Ectodermal cell (in vitro differentiated cells): ENCODE data around the gene GOLGA5.
"Not testable (repeated sequence)": the region's sequence is repeated elsewhere in the genome, so short reads cannot be mapped to it uniquely, and the experiment has no call there.

ENCODE experiments used
- H3K27ac ChIP-seq: 2 replicates; pipeline ENCODE4 v1.7.0; 2013; ENCODE audit warnings: mild to moderate bottlenecking, low read depth, low read length; ENCODE audit not compliant: insufficient read depth, poor library complexity, severe bottlenecking
- H3K27me3 ChIP-seq: 2 replicates; pipeline ENCODE4 v1.7.0; 2013; ENCODE audit warnings: mild to moderate bottlenecking, low read length; ENCODE audit not compliant: insufficient read depth, control insufficient read depth, poor library complexity, severe bottlenecking
- H3K36me3 ChIP-seq: one replicate; pipeline ENCODE4 v1.7.0; 2013; ENCODE audit warnings: low read length; ENCODE audit not compliant: control insufficient read depth, insufficient read depth
- H3K4me1 ChIP-seq: one replicate; pipeline ENCODE4 v1.7.0; 2013; ENCODE audit warnings: low read length; ENCODE audit not compliant: control insufficient read depth, insufficient read depth
- H3K4me3 ChIP-seq: 2 replicates; pipeline ENCODE4 v1.7.0; 2013; ENCODE audit warnings: low read depth, low read length, control low read depth; ENCODE audit not compliant: insufficient read depth
- H3K9me3 ChIP-seq: 2 replicates; pipeline ENCODE4 v1.7.0; 2013; ENCODE audit warnings: mild to moderate bottlenecking, low read length, moderate library complexity; ENCODE audit not compliant: control insufficient read depth
- WGBS, 2 experiments: methylation state at CpG; one replicate each; pipeline ENCODE4 v1.1.7; 2013; ENCODE audit warnings: missing lambda C conversion rate in 2 of 2; 5-methylcytosine and 5-hydroxymethylcytosine counted together

GOLGA5 gene

DNA sequence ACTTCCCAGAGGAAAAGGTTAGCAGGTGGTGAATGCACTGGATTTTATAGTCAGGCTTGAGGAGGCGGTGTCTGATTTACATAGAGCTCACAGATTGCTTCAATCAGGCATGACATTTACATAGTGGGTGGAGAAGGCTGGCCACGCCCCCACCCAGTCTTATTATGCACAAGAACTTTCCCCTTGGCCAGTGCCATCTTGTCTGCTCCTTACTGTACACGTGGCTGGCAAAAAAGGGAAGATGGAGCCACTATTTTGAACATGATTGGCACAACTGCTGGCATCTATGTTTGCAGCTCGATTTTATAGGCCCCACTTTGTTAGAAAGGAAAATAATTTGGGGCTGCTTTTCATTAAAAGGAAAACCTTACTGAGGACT lies 34.8 kb upstream of the GOLGA5 start:
- Histone ChIP-seq H3K27me3 (no peaks in the 10 kb centered on the region), H3K4me1 (no peaks in the 10 kb centered on the region)

GRCh38 chr14:92759679-92760523 lies 34.2 kb upstream of the GOLGA5 start:
- WGBS, 2 experiments: 91% methylated on average over 12 of the region's 12 CpGs
- Histone ChIP-seq H3K27ac (no peak overlapping the region), H3K36me3 (no peaks in the 10 kb centered on the region), H3K9me3 (no peaks in the 10 kb centered on the region), H3K4me3 (no peak overlapping the region), H3K27me3 (no peaks in the 10 kb centered on the region), H3K4me1 (no peaks in the 10 kb centered on the region)

More for the DNA sequence above, 34.8 kb upstream of the GOLGA5 start:
- Histone ChIP-seq H3K9me3 (no peaks in the 10 kb centered on the region), H3K27ac (no peak overlapping the region), H3K36me3 (no peaks in the 10 kb centered on the region), H3K4me3 (no peak overlapping the region)
- 79 to 84% methylated on average over 4 of the region's 4 CpGs for WGBS, 2 experiments

GRCh38 chr14:92760524-92760805 lies 33.6 kb upstream of the GOLGA5 start:
- H3K36me3 ChIP-seq: no peaks in the 10 kb centered on the region
- no peaks in the 10 kb centered on the region for H3K4me1 ChIP-seq
- H3K27me3 ChIP-seq: no peaks in the 10 kb centered on the region
- WGBS, 2 experiments: 87 to 93% methylated on average over 7 of the region's 7 CpGs
- no peak overlapping the region for H3K27ac ChIP-seq
- no peaks in the 10 kb centered on the region for H3K9me3 ChIP-seq
- H3K4me3 ChIP-seq: no peak overlapping the region

GRCh38 chr14:92763666-92764631 lies 30.2 kb upstream of the GOLGA5 start:
- not testable (repeated sequence) for H3K4me1 ChIP-seq, H3K36me3 ChIP-seq, H3K27me3 ChIP-seq, H3K27ac ChIP-seq, H3K9me3 ChIP-seq, H3K4me3 ChIP-seq
- 84 to 87% methylated on average over 3 to 4 of the region's 5 CpGs for WGBS, 2 experiments

GRCh38 chr14:92768236-92768635 lies 25.9 kb upstream of the GOLGA5 start:
- not testable (repeated sequence) for H3K27ac ChIP-seq, H3K4me3 ChIP-seq, H3K9me3 ChIP-seq, H3K4me1 ChIP-seq, H3K36me3 ChIP-seq, H3K27me3 ChIP-seq
- 86 to 91% methylated on average over 1 of the region's 1 CpG for WGBS, 2 experiments

DNA sequence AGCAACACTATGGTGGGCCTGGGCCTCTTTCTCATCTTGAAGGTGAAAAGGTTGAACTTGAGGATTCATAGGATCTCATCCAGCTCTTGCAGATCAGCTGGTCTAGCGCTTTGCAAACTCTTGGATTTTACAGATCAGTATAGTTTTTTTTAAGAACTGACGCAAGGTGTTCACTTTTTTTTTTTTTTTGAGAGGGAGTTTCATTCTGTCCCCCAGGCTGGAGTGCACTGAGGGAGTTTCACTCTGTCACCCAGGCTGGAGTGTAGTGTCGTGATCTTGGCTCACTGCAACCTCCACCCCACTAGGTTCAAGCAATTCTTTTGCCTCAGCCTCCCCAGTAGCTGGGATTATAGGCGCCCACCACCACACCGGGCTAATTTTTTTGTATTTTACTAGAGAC lies 25.3 kb upstream of the GOLGA5 start:
- no peaks in the 10 kb centered on the region for H3K27me3 ChIP-seq
- WGBS, 2 experiments: 93 to 99% methylated on average over 5 of the region's 5 CpGs
- no peak overlapping the region for H3K27ac ChIP-seq
- no peaks in the 10 kb centered on the region for H3K9me3 ChIP-seq
- no peaks in the 10 kb centered on the region for H3K36me3 ChIP-seq
- H3K4me3 ChIP-seq: no peak overlapping the region
- H3K4me1 ChIP-seq: no peaks in the 10 kb centered on the region

DNA sequence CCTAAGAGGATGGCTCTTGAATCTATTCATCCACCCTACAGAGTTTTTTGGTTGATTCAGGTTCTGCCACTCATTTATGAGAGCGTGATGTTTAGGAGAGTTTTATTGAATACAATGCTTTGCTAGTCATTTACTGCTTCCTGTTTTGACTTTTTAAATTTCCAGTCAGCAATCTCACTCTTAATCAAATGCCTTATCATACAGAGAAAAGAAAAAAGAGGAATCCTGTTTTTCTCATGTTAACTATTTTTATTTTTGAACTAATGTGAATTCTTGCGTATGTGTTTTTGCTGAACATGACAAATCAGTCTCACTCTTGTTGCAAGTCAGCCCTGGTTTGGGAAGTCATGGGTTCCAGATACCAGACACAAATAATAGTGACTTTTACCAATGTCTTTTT lies 23.6 kb upstream of the GOLGA5 start:
- no peaks in the 10 kb centered on the region for H3K27me3 ChIP-seq
- no peak overlapping the region for H3K27ac ChIP-seq
- 94 to 100% methylated on average over 1 to 2 of the region's 2 CpGs for whole genome bisulfite sequencing, 2 experiments
- no peaks in the 10 kb centered on the region for H3K9me3 ChIP-seq
- H3K4me3 ChIP-seq: no peak overlapping the region
- H3K36me3 ChIP-seq: no peaks in the 10 kb centered on the region
- no peaks in the 10 kb centered on the region for H3K4me1 ChIP-seq

DNA sequence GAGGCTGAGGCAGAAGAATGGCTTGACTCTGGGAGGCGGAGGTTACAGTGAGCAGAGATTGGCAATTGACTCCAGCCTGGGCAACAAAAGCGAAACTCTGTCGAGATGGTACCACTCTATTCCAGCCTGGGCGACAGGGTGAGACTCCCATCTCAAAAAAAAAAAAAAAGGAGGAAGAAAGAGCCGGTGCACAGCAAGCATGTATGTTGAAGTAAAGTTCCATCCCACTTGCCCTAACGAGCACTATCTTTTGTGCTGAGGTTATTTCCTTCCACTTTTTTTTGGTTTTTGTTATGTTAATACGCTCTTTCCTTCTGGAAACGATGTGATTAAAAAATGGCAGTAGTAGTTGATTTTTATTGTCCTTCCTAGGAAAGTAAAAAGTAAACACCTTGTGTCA lies 19.5 kb upstream of the GOLGA5 start:
- H3K4me3 ChIP-seq: no peak overlapping the region
- no peaks in the 10 kb centered on the region for H3K27me3 ChIP-seq
- H3K36me3 ChIP-seq: no peaks in the 10 kb centered on the region
- H3K4me1 ChIP-seq: no peaks in the 10 kb centered on the region
- no peak overlapping the region for H3K27ac ChIP-seq
- WGBS, 2 experiments: 89 to 90% methylated on average over 7 to 8 of the region's 8 CpGs
- no peaks in the 10 kb centered on the region for H3K9me3 ChIP-seq

DNA sequence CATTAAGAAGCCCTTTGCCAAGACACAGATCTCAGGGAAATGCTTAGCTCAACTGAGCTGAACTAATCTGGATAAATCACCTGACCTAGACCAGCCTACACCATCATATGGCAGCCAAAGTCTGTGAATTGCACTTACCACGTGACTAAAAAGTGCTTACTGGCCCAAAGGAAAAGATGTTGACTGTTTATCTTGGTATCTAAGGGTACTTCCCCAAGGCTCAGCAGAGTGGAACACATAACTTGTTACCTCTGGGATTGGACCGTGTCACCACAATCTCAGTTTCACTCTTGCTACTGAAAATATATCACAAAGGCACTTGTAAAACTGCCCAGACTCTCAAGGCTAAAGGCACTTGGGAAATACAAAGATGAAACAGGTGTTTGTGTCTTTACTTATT lies 18.8 kb upstream of the GOLGA5 start:
- not testable (repeated sequence) for H3K27ac ChIP-seq

DNA sequence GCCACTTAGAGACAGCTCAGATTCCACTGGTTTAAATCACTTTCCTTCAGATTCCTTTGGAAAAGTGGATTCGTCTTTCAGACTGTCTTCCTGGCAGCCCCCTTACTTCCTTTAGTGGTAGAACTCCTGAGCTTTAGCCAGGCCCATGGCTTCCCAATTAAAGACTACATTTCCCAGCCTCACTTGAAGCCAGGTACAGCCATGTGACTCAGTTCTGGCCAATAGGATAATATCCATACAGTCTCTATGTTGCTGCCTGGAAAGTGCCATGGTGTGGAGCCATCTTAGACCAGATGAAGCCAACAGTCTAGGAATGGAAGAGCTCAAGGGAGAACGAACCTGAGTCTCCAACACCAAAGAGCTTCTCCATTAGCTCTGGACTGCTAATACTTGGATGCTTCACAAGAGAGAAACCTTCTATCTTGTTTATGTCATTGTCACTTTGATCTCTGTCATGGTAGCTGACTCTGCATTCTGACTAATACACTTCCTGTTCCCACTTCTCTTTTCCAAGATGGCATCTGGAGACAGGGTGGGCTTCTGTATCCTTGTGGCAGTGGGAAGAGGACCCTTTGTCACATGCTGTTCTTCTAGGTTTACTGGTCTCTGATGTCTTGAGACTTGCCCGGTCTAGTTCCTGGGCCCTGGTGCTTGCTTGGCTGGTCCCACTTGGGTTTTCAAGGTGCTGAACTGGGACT lies 15.1 kb upstream of the GOLGA5 start:
- not testable (repeated sequence) for H3K9me3 ChIP-seq
- WGBS, 2 experiments: 92 to 100% methylated on average over 2 of the region's 3 CpGs

More for the DNA sequence above, 18.8 kb upstream of the GOLGA5 start:
- H3K36me3 ChIP-seq, H3K9me3 ChIP-seq, H3K4me1 ChIP-seq, H3K27me3 ChIP-seq, H3K4me3 ChIP-seq: not testable (repeated sequence)
- 44 to 46% methylated on average over 2 of the region's 2 CpGs for WGBS, 2 experiments

More for the DNA sequence above, 15.1 kb upstream of the GOLGA5 start:
- not testable (repeated sequence) for H3K27ac ChIP-seq, H3K27me3 ChIP-seq, H3K36me3 ChIP-seq, H3K4me3 ChIP-seq, H3K4me1 ChIP-seq
